GM23248 (cell line): ENCODE measurements around the gene UBE3B.

Experiments
- EZH2 ChIP-seq: fragments of 200-600 bp; sonication (generic); IDR thresholded peaks from 2 replicates; pipeline ENCODE4 v1.6.1; 2018; ENCODE audit warnings: antibody characterized with exemption, mild to moderate bottlenecking; ENCODE audit not compliant: insufficient read depth, poor library complexity, severe bottlenecking
- EZH2phosphoT487 ChIP-seq: fragments of 200-600 bp; sonication (generic); IDR thresholded peaks from 2 replicates; pipeline ENCODE4 v1.6.1; 2018; ENCODE audit warnings: antibody characterized with exemption, moderate library complexity, mild to moderate bottlenecking, low read depth; ENCODE audit not compliant: insufficient read depth

DNA sequence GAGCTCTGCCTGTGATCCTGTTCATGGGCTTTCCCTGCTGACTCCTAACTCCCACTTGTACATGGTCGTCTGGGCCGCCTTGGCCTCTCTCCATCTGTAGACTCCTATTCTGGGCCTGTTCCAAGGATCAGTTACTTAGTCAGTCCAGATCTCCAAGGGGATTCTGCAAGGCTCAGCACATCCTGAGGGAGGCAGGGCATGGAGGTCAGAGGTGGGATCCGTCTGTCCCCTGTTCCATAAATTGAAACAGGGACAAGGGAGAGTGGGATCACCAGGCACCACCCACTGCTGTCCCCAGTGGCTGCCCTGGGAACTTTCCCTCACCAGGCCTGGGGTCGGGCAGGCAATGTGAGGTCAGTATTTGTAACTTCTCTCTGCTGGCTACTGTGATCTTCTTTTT lies 43.8 kb upstream of the UBE3B start:
- TF ChIP-seq EZH2, result no peak
- TF ChIP-seq EZH2phosphoT487, result no peak
